Fibroblast of pulmonary artery (primary cell): ENCODE data around the gene EGFR.

Source experiments
- DNase-seq: peaks from one replicate; pipeline ENCODE4 v3.0.0-alpha.2; 2010; ENCODE audit warnings: low read depth
- H3K4me3 ChIP-seq: replicated peaks from 2 replicates; pipeline ENCODE4 v1.5.1; 2011; ENCODE audit warnings: low read depth, mild to moderate bottlenecking, control low read depth, low read length, moderate library complexity
- CTCF ChIP-seq: IDR thresholded peaks from 2 replicates; pipeline ENCODE4 v1.5.1; 2011; ENCODE audit warnings: mild to moderate bottlenecking, control low read depth, low read length, inconsistent platforms; ENCODE audit errors: missing control alignments

The EGFR gene

GRCh38 chr7:55121249-55121648 is 102.4 kb downstream of the EGFR start:
- DNase-seq: no peak
- TF ChIP-seq CTCF: no peak
- no peak overlapping the region for H3K4me3 ChIP-seq

- no peak overlapping the region for H3K4me3 ChIP-seq
- no peak for TF ChIP-seq CTCF
- no peak for DNase-seq
Observed at GRCh38 chr7:55122263-55122662, 103.4 kb downstream of the EGFR start.

GRCh38 chr7:55124989-55125875 is 106.4 kb downstream of the EGFR start:
- H3K4me3 ChIP-seq: no peak overlapping the region

GRCh38 chr7:55127135-55127551 is 108.3 kb downstream of the EGFR start:
- peak; percentile 57 for DNase-seq
- TF ChIP-seq CTCF: no peak
- no peak overlapping the region for H3K4me3 ChIP-seq

More at GRCh38 chr7:55124989-55125875, 106.4 kb downstream of the EGFR start:
- DNase-seq: no peak
- no peak for TF ChIP-seq CTCF

- DNase-seq: peak; percentile 88
- no peak overlapping the region for H3K4me3 ChIP-seq
- no peak for TF ChIP-seq CTCF
Observed at GRCh38 chr7:55127622-55128081, 108.8 kb downstream of the EGFR start.

- peak; percentile 65 for DNase-seq
- no peak overlapping the region for H3K4me3 ChIP-seq
- TF ChIP-seq CTCF: no peak
Observed at GRCh38 chr7:55128693-55129394, 110.0 kb downstream of the EGFR start.
